HepG2 (cell line): Measurements from ENCODE around the gene CTDNEP1. TPM values are rescaled to one million over a fixed set of nuclear protein-coding genes. Genes with fewer than 3 reads are reported as not detected.

Experiments used
- ARNT2 ChIP-seq: sonication (generic); formaldehyde crosslinking; IDR thresholded peaks from 2 replicates; pipeline ENCODE4 v1.8.0; 2022; ENCODE audit warnings: mild to moderate bottlenecking, low read depth, missing genetic modification reagents, moderate library complexity
- CBX5 ChIP-seq: sonication (generic); formaldehyde crosslinking; IDR thresholded peaks from 2 replicates; pipeline ENCODE4 v1.4.0; 2020; ENCODE audit warnings: missing genetic modification reagents, borderline replicate concordance
- ETV5 ChIP-seq: IDR thresholded peaks from 2 replicates; pipeline ENCODE4 v1.6.1; 2018; ENCODE audit warnings: missing biosample characterization, missing genetic modification reagents, inconsistent platforms, borderline replicate concordance
- HNRNPK ChIP-seq: fragments of 200-400 bp; formaldehyde crosslinking; IDR thresholded peaks from 2 replicates; pipeline ENCODE4 v1.6.1; 2018; ENCODE audit warnings: low read length, low read depth, moderate library complexity, mild to moderate bottlenecking; ENCODE audit not compliant: poor library complexity, severe bottlenecking
- KDM4B ChIP-seq: sonication (generic); formaldehyde crosslinking; IDR thresholded peaks from 2 replicates; pipeline ENCODE4 v1.4.0; 2020; ENCODE audit warnings: missing genetic modification reagents
- PRMT3 ChIP-seq: sonication (generic); formaldehyde crosslinking; IDR thresholded peaks from 2 replicates; pipeline ENCODE4 v1.8.1; 2022; ENCODE audit warnings: low read depth, mild to moderate bottlenecking, moderate library complexity, missing genetic modification reagents, borderline replicate concordance
- SALL1 ChIP-seq: sonication (generic); formaldehyde crosslinking; IDR thresholded peaks from 2 replicates; pipeline ENCODE4 v1.8.0; 2022; ENCODE audit warnings: mild to moderate bottlenecking, missing genetic modification reagents
- TEAD3 ChIP-seq: optimal IDR thresholded peaks from 2 replicates; pipeline ENCODE3; 2016; ENCODE audit warnings: borderline replicate concordance
- ZFP41 ChIP-seq: sonication (generic); formaldehyde crosslinking; IDR thresholded peaks from 2 replicates; pipeline ENCODE4 v1.4.0; 2020; ENCODE audit warnings: mild to moderate bottlenecking, missing genetic modification reagents, borderline replicate concordance
- ZFP62 ChIP-seq: sonication (generic); formaldehyde crosslinking; IDR thresholded peaks from 2 replicates; pipeline ENCODE4 v1.4.0; 2020; ENCODE audit warnings: missing genetic modification reagents
- ZMYM3 ChIP-seq: sonication (generic); formaldehyde crosslinking; IDR thresholded peaks from 2 replicates; pipeline ENCODE4 v1.5.1; 2020; ENCODE audit warnings: mild to moderate bottlenecking, missing genetic modification reagents
- ZNF10 ChIP-seq: sonication (generic); formaldehyde crosslinking; IDR thresholded peaks from 2 replicates; pipeline ENCODE4 v1.4.0; 2020; ENCODE audit warnings: mild to moderate bottlenecking, low read depth, missing genetic modification reagents, borderline replicate concordance
- ZNF468 ChIP-seq: sonication (generic); formaldehyde crosslinking; IDR thresholded peaks from 2 replicates; pipeline ENCODE4 v1.8.0; 2022; ENCODE audit warnings: mild to moderate bottlenecking, moderate library complexity, missing genetic modification reagents
- ZNF510 ChIP-seq: sonication (generic); formaldehyde crosslinking; IDR thresholded peaks from 2 replicates; pipeline ENCODE4 v1.4.0; 2020; ENCODE audit warnings: low read depth, mild to moderate bottlenecking, missing genetic modification reagents
- ZNF598 ChIP-seq: sonication (generic); formaldehyde crosslinking; IDR thresholded peaks from 2 replicates; pipeline ENCODE4 v1.5.1; 2020; ENCODE audit warnings: mild to moderate bottlenecking, missing genetic modification reagents, borderline replicate concordance
- ZNF776 ChIP-seq: sonication (generic); formaldehyde crosslinking; IDR thresholded peaks from 2 replicates; pipeline ENCODE4 v1.4.0; 2020; ENCODE audit warnings: mild to moderate bottlenecking, missing genetic modification reagents
- polyA plus RNA-seq, 8 experiments: library from polyadenylated mRNA; depleted of rRNA in 3 of 8; stranded (reverse) in 7 of 8; unstranded in 1 of 8; fragments of >200 nt; fragmentation: Illumina TruSeq in 4 of 8; extraction: Trizol in 4 of 8; gene quantifications; 2 replicates each; pipeline versions ENCODE4 v1.2.1 to v1.2.3, GENCODE V29; 2011 to 2016; ENCODE audit warnings: low read depth in 4 of 8, missing spikeins in 1 of 8, mixed read lengths in 1 of 8; ENCODE audit not compliant: insufficient read depth in 1 of 8
- total RNA-seq, 5 experiments: library from RNA; depleted of rRNA; stranded (reverse); fragments of >200 nt; fragmentation: Illumina TruSeq; extraction: Trizol; gene quantifications; 2 replicates each; pipeline ENCODE4 v1.2.3, GENCODE V29; 2016; ENCODE audit warnings: low read depth in 1 of 5
- TF ChIP-seq, protein P1 (sequence below): sonication (generic); formaldehyde crosslinking; IDR thresholded peaks from 2 replicates; pipeline ENCODE4 v1.4.0; 2020; ENCODE audit warnings: missing genetic modification reagents
- TF ChIP-seq, protein P2 (sequence below): sonication (generic); formaldehyde crosslinking; IDR thresholded peaks from 2 replicates; pipeline ENCODE4 v1.9.0; 2021; ENCODE audit warnings: missing genetic modification reagents, mild to moderate bottlenecking, borderline replicate concordance
- TF ChIP-seq, protein P3 (sequence below): sonication (generic); formaldehyde crosslinking; IDR thresholded peaks from 2 replicates; pipeline ENCODE4 v1.4.0; 2020; ENCODE audit warnings: missing genetic modification reagents, borderline replicate concordance
- TF ChIP-seq, protein P4 (sequence below): sonication (generic); formaldehyde crosslinking; conservative IDR thresholded peaks from 2 replicates; pipeline ENCODE4 v1.4.0; 2020; ENCODE audit warnings: missing genetic modification reagents

The CTDNEP1 gene
- total and polyA plus RNA-seq, 2 of the 13 experiments (the other 11 are each of a cell fraction or from before 2014, with no cell fraction given), result 19.8 to 118 TPM

DNA sequence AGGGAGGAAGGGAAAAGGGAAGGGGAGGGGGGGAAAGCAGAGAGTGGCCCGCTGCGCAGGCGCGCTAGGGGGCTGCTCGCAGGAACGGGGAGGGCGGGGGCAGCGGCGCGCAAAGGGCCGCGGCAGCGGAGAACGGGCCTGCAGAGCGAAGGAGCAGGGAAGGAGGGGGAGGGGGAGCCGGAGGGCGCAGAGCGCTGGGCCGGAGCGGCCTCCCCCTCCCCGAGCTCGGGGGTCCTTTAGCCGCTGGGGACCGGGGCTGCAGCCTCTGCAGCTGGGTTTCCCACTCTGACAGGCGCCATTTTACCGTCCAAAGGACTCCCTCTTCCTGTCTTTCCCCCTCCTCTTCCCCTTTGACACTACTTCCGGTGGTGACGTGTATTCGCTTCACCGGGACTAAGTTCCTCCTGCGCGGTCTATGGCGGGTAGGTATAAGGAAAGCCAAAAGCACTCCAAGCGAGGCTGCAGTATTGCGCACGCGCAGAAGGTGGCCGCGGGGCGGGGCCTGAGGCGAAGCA is at the start of gene CTDNEP1 (continued):
- TF ChIP-seq, protein P1, sequence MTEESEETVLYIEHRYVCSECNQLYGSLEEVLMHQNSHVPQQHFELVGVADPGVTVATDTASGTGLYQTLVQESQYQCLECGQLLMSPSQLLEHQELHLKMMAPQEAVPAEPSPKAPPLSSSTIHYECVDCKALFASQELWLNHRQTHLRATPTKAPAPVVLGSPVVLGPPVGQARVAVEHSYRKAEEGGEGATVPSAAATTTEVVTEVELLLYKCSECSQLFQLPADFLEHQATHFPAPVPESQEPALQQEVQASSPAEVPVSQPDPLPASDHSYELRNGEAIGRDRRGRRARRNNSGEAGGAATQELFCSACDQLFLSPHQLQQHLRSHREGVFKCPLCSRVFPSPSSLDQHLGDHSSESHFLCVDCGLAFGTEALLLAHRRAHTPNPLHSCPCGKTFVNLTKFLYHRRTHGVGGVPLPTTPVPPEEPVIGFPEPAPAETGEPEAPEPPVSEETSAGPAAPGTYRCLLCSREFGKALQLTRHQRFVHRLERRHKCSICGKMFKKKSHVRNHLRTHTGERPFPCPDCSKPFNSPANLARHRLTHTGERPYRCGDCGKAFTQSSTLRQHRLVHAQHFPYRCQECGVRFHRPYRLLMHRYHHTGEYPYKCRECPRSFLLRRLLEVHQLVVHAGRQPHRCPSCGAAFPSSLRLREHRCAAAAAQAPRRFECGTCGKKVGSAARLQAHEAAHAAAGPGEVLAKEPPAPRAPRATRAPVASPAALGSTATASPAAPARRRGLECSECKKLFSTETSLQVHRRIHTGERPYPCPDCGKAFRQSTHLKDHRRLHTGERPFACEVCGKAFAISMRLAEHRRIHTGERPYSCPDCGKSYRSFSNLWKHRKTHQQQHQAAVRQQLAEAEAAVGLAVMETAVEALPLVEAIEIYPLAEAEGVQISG (CRISPR knock-in tag), result no peak
- TF ChIP-seq, protein P2, sequence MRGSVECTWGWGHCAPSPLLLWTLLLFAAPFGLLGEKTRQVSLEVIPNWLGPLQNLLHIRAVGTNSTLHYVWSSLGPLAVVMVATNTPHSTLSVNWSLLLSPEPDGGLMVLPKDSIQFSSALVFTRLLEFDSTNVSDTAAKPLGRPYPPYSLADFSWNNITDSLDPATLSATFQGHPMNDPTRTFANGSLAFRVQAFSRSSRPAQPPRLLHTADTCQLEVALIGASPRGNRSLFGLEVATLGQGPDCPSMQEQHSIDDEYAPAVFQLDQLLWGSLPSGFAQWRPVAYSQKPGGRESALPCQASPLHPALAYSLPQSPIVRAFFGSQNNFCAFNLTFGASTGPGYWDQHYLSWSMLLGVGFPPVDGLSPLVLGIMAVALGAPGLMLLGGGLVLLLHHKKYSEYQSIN (CRISPR knock-in tag), result no peak
- TF ChIP-seq, protein P3, sequence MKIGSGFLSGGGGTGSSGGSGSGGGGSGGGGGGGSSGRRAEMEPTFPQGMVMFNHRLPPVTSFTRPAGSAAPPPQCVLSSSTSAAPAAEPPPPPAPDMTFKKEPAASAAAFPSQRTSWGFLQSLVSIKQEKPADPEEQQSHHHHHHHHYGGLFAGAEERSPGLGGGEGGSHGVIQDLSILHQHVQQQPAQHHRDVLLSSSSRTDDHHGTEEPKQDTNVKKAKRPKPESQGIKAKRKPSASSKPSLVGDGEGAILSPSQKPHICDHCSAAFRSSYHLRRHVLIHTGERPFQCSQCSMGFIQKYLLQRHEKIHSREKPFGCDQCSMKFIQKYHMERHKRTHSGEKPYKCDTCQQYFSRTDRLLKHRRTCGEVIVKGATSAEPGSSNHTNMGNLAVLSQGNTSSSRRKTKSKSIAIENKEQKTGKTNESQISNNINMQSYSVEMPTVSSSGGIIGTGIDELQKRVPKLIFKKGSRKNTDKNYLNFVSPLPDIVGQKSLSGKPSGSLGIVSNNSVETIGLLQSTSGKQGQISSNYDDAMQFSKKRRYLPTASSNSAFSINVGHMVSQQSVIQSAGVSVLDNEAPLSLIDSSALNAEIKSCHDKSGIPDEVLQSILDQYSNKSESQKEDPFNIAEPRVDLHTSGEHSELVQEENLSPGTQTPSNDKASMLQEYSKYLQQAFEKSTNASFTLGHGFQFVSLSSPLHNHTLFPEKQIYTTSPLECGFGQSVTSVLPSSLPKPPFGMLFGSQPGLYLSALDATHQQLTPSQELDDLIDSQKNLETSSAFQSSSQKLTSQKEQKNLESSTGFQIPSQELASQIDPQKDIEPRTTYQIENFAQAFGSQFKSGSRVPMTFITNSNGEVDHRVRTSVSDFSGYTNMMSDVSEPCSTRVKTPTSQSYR (CRISPR knock-in tag), result 0 out of 2 replicates have a peak, but pooled peaks have one; percentile 20
- TF ChIP-seq ETV5 (CRISPR knock-in tag) (peak; percentile 49; the same call in 1 of the 2 replicates), HNRNPK (peak; percentile 100), SALL1 (CRISPR knock-in tag) (no peak; the same call in 1 of the 2 replicates), ZNF776 (CRISPR knock-in tag) (no peak), ZNF598 (CRISPR knock-in tag) (0 out of 2 replicates have a peak, but pooled peaks have one; percentile 8), ZFP62 (CRISPR knock-in tag) (no peak), CBX5 (CRISPR knock-in tag) (no peak; the same call in 1 of the 2 replicates), ZNF468 (CRISPR knock-in tag) (no peak), ZMYM3 (CRISPR knock-in tag) (no peak), PRMT3 (no peak), ZFP41 (no peak), ZNF10 (no peak), ARNT2 (CRISPR knock-in tag) (no peak; the same call in 1 of the 2 replicates), KDM4B (no peak), ZNF510 (CRISPR knock-in tag) (0 out of 2 replicates have a peak, but pooled peaks have one; percentile 2), TEAD3 (CRISPR knock-in tag) (no peak)
- TF ChIP-seq, protein P4, sequence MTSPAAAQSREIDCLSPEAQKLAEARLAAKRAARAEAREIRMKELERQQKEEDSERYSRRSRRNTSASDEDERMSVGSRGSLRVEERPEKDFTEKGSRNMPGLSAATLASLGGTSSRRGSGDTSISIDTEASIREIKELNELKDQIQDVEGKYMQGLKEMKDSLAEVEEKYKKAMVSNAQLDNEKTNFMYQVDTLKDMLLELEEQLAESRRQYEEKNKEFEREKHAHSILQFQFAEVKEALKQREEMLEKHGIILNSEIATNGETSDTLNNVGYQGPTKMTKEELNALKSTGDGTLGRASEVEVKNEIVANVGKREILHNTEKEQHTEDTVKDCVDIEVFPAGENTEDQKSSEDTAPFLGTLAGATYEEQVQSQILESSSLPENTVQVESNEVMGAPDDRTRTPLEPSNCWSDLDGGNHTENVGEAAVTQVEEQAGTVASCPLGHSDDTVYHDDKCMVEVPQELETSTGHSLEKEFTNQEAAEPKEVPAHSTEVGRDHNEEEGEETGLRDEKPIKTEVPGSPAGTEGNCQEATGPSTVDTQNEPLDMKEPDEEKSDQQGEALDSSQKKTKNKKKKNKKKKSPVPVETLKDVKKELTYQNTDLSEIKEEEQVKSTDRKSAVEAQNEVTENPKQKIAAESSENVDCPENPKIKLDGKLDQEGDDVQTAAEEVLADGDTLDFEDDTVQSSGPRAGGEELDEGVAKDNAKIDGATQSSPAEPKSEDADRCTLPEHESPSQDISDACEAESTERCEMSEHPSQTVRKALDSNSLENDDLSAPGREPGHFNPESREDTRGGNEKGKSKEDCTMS (CRISPR knock-in tag), result no peak
